Measurements from ENCODE around the gene SPSB1.

GRCh38 chr1:9404117-9404914 is 111.6 kb downstream of the SPSB1 start:
- TF ChIP-seq, protein P1, sequence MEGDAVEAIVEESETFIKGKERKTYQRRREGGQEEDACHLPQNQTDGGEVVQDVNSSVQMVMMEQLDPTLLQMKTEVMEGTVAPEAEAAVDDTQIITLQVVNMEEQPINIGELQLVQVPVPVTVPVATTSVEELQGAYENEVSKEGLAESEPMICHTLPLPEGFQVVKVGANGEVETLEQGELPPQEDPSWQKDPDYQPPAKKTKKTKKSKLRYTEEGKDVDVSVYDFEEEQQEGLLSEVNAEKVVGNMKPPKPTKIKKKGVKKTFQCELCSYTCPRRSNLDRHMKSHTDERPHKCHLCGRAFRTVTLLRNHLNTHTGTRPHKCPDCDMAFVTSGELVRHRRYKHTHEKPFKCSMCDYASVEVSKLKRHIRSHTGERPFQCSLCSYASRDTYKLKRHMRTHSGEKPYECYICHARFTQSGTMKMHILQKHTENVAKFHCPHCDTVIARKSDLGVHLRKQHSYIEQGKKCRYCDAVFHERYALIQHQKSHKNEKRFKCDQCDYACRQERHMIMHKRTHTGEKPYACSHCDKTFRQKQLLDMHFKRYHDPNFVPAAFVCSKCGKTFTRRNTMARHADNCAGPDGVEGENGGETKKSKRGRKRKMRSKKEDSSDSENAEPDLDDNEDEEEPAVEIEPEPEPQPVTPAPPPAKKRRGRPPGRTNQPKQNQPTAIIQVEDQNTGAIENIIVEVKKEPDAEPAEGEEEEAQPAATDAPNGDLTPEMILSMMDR (IDR thresholded peaks at IDR 0.05) = no peak
- no peak for TF ChIP-seq POLR2A (IDR thresholded peaks at IDR 0.05)
- TF ChIP-seq EP300 (IDR thresholded peaks at IDR 0.05) = no peak
- no peak for TF ChIP-seq POLR2AphosphoS5 (IDR thresholded peaks at IDR 0.05)
